Stimulated activated CD8-positive, alpha-beta memory T cell treated with anti-CD3 and anti-CD28 coated beads, Interleukin-12 subunit alpha, Interleukin-12 subunit beta, amount 100 ng/mL, for 24 hours (primary cell): ENCODE measurements around the gene CD74.

ENCODE experiments used
- DNase-seq: peaks from one replicate; pipeline ENCODE4 v3.0.0-alpha.2; 2020; ENCODE audit errors: extremely low read depth

CD74 gene

DNA sequence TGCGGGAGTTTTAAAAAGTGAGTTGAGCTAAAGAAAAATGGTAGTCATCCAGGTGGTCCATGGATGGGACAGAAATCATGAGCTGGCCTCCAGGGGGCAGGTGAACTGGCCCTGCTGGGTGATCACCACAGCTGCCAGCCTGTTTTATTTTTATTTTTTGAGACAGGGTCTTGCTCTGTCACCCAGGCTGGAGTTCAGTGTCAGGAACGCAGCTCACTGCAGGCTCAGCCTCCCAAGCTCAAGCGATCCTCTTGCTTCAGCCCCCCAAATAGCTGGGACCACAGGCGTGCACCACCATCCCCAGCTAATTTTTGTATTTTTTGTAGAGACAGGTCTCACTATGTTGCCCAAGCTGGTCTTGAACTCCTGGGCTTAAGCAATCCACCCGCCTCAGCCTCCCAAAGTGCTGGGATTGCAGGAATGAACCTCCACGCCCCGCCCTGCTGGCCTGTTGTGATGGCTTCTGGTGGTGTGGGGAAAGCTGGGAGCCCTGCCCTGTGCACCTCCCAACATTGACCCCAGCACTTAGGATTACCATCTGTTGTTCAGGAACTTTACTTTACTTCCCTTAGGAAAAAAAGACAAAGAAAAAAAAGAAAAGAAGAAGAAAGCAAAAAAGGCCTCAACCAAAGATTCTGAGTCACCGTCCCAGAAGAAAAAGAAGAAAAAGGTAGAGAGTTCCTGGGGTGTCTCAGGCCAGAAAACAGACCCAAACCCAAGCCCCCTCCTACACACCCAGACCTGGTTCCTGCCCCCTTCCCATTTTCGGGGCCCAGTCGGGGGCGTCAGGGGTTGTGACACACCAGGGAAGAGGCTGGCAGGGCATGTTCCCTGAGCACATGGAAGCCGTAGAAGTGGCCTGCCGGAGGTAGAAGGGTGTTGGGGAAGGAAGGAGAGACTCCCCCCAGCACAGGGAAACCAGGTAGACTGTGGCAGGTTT lies 14.7 kb downstream of the CD74 start:
- no peak for DNase-seq

DNA sequence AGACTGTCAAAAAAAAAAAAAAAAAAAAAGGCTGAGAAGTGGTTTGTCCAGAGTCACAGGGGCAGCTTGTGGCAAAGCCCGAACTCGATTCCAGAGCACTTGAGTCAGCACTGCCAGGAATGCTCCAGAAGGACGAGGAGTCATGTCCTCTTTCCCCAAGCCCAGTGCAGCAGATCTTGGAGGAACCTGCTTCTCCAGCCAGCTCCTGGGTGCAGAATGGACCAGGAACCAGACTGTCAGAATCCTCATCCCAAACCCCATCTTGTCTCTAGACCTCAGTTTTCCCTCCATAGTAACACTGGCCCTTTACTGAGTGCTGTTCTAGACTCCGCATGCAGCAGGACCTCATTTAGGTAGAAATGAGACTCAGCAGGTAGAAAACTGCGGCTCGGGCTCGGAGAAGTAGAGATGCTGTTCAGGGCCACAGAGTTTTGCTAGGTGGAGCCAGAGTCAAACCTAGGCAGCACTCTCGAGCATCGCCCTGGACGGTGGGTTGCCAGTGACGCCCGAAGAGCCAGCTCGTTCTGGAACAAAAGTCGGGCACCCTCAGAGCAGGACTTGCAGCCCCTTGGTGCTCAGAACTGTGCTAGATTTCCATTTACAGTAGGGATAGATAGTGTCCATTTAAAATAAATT lies 15.4 kb downstream of the CD74 start:
- DNase-seq, result no peak

DNA sequence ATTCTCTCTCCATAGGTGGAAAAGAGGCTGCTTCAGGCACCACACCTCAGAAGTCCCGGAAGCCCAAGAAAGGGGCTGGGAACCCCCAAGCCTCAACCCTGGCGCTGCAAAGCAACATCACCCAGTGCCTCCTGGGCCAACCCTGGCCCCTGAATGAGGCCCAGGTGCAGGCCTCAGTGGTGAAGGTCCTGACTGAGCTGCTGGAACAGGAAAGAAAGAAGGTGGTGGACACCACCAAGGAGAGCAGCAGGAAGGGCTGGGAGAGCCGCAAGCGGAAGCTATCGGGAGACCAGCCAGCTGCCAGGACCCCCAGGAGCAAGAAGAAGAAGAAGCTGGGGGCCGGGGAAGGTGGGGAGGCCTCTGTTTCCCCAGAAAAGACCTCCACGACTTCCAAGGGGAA lies 16.4 kb downstream of the CD74 start:
- no peak for DNase-seq

DNA sequence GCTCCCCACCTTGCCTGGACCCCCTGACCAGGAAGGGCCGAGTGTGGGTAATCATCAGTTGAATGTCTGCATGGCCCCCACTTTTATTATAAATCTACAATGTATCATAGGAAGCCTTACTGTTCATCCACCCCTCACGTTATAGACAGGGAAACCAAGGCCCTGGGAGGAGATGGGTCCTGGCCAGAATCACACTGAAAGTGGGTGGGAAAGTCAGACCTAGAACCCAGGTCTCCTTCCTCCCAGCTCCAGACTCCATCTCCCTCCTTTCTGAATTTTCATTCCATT lies 17.1 kb downstream of the CD74 start:
- DNase-seq, result no peak

DNA sequence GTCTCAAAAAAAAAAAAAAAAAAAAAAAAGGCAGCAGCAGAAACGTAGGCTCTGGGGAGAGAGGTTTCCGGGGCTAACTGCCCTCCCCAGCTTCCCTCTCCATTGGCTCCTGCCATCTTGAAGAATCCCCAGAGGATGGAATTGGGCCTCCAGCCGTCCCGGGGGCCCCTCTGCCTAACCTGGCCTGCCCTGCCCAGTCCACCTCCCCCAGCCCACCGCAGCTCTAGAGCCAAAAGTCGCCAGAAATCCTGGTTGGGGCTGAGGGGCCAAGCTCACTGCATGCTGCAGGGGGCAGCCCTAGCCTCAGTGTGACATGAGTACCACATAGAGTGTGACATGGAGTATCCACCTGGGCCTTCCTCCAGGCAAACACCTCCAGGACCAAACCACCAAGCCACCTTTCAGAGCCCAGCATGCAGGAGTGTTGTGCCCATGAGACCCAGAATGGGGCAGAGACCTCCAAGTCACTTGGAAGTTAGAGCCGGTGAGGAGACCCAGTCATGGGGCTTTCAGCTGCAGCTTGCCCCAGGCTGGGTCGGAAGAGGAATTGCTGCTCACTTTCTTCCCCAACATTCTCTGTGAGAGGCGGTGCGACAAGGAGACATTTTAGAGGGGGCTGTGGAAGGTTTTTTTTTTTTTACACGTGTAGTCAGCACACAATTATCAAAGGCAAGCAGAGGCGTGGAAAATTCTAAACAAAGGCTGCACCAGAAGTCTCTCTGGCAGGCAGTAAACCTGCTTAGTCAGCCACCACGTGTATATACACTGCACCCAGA lies 17.6 kb downstream of the CD74 start:
- no peak for DNase-seq

DNA sequence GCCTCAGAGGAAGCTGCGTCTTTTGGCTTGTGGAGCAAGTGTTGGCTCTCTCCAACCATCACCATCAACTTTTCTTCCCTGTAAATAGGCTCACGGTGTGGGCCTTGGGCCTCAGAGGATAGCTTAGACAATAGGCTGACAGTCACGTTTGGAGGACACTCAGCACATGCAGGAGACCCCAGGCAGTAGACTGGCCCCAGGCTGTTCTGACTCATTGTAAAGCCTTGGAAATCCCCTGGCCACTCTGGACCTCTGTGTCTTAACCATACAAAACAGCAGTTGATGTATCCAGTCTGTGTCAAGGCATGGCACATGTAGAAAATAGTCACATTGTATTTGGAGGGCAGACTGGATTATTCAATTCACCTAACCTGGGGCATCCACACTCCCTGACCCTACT lies 18.6 kb downstream of the CD74 start:
- no peak for DNase-seq

DNA sequence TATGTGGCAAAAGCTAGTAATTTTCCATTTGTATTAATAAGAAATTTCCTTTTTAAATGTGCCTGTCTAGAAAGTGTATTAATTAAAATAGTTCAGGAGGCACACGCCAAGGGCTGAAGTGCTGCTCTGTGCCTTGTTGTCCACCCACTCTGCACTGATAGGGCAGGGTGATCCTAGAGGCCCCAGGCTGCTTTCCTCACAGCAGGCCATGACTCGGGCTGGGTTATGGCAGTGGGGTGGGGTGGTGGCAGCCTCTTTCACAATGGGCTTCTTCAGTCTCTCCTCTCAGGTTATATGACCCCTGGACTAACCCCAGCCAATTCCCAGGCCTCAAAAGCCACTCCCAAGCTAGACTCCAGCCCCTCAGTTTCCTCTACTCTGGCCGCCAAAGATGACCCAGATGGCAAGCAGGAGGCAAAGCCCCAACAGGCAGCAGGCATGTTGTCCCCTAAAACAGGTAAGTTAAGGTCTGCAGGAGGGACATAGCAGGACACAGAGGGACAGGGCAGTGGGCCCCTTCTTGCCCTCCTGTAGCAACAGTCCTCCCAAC lies 19.5 kb downstream of the CD74 start:
- no peak for DNase-seq

- DNase-seq, result no peak
Measured at GRCh38 chr5:150392680-150393079, 20.0 kb downstream of the CD74 start.

DNA sequence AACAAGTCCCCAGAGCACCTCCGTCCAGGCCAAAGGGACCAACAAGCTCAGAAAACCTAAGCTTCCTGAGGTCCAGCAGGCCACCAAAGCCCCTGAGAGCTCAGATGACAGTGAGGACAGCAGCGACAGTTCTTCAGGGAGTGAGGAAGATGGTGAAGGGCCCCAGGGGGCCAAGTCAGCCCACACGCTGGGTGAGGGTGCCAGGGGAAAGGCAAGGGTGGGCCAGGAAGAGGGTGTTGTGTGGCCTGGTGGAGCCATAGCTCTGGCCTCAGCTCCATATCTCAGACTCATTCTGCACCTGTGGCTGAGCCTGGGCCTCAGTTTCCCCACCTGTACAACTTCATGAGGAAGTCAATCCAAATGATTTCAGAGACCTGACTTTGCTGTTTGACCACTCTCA lies 20.7 kb downstream of the CD74 start:
- DNase-seq, result no peak

GRCh38 chr5:150391064-150391834 lies 21.5 kb downstream of the CD74 start:
- DNase-seq, result no peak

DNA sequence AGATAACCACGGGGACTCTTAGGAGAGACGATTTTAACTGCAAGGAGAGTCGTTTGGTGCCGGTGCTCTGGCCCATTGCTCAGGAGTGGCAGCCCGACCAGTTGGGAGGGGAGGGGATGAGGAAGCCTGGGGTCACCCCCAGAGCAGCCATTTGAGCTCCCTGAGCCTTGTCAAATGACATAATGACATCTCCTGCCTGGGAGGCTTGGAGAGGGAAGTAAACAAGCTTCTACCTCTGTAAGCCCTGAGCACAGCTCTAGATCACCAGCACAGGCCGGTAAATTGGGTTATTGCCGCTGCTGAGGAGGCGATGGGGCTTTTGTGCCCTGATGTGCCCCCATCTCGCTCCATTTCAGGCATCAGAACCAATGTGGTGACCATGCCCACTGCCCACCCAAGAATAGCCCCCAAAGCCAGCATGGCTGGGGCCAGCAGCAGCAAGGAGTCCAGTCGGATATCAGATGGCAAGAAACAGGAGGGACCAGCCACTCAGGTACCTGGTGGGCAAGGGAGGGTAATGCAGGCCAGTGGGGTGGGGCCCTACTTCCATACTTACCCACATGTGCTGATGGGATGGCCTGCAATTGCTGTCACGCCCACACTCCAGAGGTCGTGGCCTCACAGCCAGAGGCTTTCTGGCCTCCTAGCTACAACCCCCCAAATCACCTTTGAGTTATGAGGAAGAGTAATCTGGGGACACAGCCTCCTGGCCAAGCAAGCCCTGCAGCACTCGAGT lies 23.0 kb downstream of the CD74 start:
- no peak for DNase-seq

- DNase-seq, result no peak
Measured at GRCh38 chr5:150386024-150386855, 26.5 kb downstream of the CD74 start.

GRCh38 chr5:150384701-150385100 lies 28.0 kb downstream of the CD74 start:
- no peak for DNase-seq

DNA sequence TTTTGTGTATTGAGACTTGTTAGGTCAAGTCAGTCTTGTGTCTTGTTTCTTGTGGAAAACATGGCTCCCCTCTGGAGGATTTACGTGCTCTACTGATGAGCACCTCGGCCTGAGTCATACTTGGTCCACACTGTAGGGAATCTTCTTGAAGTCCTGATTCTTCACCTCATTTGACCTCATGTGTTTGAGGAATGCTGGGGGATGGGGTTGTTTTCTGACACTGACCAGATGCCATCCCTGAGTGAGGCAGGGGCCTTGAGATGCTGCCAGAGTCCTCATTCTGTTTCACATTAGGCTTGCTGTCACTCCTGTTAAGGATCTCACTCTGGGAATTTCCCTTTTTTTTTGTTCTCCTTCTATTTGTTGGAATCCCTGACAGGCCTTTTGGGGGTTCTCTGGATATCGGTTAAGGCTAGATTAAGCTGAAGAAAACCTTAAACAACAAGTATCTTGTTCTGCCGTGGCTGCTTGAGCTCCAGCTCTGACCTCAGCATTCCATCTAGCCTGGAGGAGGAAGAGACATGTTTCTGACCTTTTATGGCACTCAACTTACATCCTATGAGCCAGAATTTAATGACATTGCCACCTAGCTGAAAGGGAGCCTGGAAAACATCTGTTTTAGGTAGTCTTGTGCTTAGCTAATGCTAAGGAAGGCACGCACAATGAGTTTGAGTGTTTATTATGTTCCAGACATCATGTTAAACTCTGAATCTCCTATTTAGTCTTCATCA lies 34.6 kb downstream of the CD74 start:
- DNase-seq, result no peak

DNA sequence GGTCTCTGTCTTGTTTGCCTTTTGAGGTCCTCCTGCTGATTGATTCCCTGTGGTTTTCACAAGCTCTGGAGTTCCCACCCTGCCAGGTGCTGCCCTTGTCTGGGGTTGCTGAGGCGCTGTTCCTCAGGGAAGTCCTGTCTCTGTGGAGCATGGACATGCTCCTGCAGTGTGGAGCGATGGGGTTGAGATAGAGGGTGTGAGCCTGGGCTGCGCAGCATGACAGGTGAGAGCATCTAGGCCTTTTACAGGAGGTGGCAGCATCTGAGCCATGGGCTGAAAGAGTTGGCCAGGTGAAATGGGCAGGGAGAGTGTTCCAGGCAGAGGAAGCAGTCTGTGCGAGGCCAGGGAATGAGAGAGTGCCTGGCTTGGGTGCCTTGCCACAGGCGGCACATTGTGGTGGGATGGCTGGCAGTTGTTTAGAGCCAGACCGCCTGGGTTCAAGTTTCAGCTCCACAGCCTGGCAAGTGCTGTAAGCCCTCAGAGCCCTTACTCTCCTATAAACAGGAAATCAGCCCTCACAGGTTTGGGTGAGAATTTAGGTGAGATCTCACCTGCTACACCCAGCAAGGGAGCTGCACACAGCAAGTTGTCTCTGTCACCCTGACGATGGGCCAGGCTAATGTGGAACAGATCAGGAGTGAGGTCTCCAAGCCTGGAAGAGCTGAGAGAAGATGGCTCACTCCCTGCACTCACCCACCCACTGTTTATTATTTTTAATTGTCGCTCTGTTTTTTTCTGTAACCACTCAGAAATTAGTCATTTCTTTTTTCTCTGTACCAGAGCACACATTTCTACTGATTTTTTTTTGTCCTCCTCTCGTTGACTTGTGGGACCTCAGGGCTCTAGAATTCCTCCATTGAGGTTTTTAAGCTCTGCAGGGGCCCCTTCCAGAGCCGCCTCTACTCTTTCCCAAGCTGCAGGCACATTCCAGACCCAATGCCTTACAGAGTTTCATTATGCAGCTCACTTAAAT lies 35.6 kb downstream of the CD74 start:
- no peak for DNase-seq

DNA sequence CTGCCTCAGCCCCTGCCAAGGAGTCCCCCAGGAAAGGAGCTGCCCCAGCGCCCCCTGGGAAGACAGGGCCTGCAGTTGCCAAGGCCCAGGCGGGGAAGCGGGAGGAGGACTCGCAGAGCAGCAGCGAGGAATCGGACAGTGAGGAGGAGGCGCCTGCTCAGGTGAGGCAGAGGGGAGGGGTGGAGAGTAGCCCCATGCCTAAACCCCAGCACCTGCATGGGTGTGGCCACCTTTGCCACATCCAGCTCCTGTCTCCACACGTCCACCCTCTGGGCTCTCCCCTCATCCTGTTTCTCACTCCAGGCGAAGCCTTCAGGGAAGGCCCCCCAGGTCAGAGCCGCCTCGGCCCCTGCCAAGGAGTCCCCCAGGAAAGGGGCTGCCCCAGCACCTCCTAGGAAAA lies 38.1 kb downstream of the CD74 start:
- no peak for DNase-seq

- DNase-seq, result no peak
Measured at GRCh38 chr5:150372639-150373038, 40.1 kb downstream of the CD74 start.

DNA sequence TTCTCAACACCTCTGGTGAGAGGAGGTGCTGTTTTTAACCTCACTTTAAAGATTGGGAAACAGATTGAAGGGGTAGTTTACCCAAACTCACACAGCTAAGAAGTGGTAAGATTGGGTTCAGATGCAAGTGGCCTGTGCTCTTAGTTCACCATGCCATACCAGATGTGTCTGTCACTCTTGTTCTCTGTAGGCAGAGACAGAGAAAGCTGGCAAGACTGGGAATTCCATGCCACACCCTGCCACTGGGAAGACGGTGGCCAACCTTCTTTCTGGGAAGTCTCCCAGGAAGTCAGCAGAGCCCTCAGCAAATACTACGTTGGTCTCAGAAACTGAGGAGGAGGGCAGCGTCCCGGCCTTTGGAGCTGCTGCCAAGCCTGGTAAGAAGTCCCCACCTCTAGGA lies 44.2 kb downstream of the CD74 start:
- DNase-seq, result no peak
